ENCODE results near the gene SLC4A8.

Gene SLC4A8

DNA sequence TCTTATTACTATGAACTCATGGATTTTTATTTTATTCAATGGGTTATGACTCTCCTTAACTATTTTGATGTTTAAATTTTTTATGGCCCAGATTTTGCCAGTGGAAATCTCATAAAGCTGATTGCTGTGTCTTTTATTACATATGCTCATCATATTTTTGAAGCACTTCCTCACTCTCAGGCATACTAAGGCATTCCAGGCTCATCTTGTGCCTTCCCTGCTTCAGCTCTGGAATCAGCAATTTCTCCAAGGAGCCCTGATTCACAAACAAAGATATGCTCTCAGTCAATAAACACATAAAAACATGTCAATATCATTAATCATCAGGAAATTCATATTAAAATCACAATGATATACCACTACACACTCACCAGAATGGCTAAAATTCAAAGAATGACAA lies 121.5 kb downstream of the SLC4A8 start:
- DNase-seq (ENCODE audit: extremely low spot score, insufficient read length, low read depth) = no peak

DNA sequence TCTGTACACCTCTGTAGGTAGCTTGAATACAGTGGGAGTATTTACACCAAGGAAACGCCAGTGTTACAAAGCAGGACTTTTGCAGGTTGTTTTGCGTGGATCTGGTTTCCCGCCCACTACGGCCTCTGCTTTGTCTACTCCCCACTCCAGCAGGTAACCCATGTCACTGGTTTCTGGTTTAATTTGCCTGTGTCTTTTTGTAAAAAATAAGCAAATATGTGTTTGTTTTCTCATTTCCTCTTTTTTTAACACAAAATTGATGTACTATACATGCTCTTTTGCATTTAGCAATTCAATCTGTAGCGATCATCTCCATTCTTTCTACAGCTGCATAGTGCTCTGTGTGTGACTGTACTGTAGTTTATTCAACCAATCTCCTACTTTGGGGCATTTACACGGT lies 123.0 kb downstream of the SLC4A8 start:
- FAIRE-seq (no peak), DNase-seq (ENCODE audit: extremely low spot score, insufficient read length, low read depth) (no peak)

More for the DNA sequence above, 121.5 kb downstream of the SLC4A8 start:
- no peak for FAIRE-seq

DNA sequence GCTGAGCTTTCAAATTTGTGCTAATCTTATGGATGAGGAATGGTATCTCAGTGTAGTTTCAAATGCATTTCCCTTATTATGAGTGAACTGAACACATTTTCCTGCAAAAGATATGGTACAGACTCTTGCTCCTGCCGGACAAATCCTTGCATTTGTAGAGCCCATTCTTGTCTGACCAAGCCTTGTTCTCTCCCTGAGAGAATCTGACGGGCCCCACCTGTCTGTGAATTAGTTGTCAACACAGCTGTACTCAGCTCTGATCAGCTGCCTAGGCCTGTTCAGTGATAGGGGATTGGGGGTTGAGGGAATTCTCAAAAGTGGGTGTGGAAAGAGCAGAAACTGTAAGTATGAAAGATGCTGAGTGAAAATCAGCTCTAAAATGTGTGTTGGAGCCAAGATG lies 123.6 kb downstream of the SLC4A8 start:
- DNase-seq (ENCODE audit: extremely low spot score, insufficient read length, low read depth) (no peak), FAIRE-seq (no peak)

DNA sequence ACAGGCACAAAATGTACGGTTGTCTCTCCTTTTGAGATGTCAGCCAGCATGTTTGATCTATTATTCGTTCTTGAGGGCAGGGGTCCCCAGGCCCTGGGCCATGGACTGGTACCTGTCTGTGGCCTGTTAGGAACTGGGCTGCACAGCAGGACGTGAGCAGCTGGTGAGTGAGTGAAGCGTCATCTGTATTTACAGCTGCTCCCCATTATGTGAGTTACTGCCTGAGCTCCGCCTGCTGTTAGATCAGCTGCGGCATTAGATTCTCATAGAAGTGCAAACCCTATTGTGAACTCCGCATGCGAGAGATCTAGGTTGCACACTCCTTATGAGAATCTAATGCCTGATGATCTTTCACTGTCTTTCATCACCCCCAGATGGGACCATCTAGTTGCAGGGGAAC lies 125.0 kb downstream of the SLC4A8 start:
- DNase-seq (ENCODE audit: extremely low spot score, insufficient read length, low read depth) (no peak), FAIRE-seq (no peak)
